CD14-positive monocyte (primary cell): ENCODE data around the gene C7orf25. TPM values are rescaled to one million over a fixed set of nuclear protein-coding genes. Genes with fewer than 3 reads are reported as not detected.

Experiments used
- DNase-seq, 3 donors: peaks; one replicate each; pipeline ENCODE4 v3.0.0-alpha.2; 2011 to 2022
- H2AFZ ChIP-seq: 2 replicates; pipeline ENCODE4 v1.6.0; 2012; ENCODE audit warnings: mild to moderate bottlenecking, low read depth, low read length, inconsistent platforms; ENCODE audit not compliant: insufficient read depth, poor library complexity, severe bottlenecking
- H3K27ac ChIP-seq, 2 donors: 1 replicate in 1 of 2; 2 replicates in 1 of 2; pipeline ENCODE4 v1.5.1; 2012 to 2013; ENCODE audit warnings: low read length in 2 of 2, control low read depth in 1 of 2, inconsistent platforms in 1 of 2, low read depth in 1 of 2, mild to moderate bottlenecking in 1 of 2
- H3K27me3 ChIP-seq, 2 donors: one replicate each; pipeline versions ENCODE4 v1.6.0 to v1.6.1; 2011 to 2013; ENCODE audit warnings: low read length in 2 of 2; ENCODE audit not compliant: control insufficient read depth in 2 of 2, insufficient read depth in 2 of 2
- H3K36me3 ChIP-seq, 2 donors: replicated peaks in 1 of 2; 1 replicate in 1 of 2; 2 replicates in 1 of 2; pipeline versions ENCODE4 v1.5.1 to v1.6.1; 2012 to 2013; ENCODE audit warnings: low read length in 2 of 2, control low read depth in 1 of 2, inconsistent platforms in 1 of 2, mild to moderate bottlenecking in 1 of 2; ENCODE audit not compliant: insufficient read depth in 2 of 2, control insufficient read depth in 1 of 2
- H3K4me1 ChIP-seq, 2 donors: 1 replicate in 1 of 2; 2 replicates in 1 of 2; pipeline versions ENCODE4 v1.5.1 to v1.6.1; 2012 to 2013; ENCODE audit warnings: low read length in 2 of 2, control low read depth in 1 of 2, inconsistent platforms in 1 of 2, mild to moderate bottlenecking in 1 of 2, moderate library complexity in 1 of 2; ENCODE audit not compliant: insufficient read depth in 2 of 2, control insufficient read depth in 1 of 2
- H3K4me2 ChIP-seq: replicated peaks from 2 replicates; pipeline ENCODE3; 2012; ENCODE audit warnings: low read length, moderate library complexity, mild to moderate bottlenecking; ENCODE audit not compliant: poor library complexity, severe bottlenecking; ENCODE audit errors: extremely low read depth
- H3K4me3 ChIP-seq, 3 experiments: fragments of 200-600 bp in 1 of 3; sonication (generic) in 1 of 3; replicated peaks in 1 of 3; 1 replicate in 2 of 3; 2 replicates in 1 of 3; pipeline ENCODE4 v1.5.1; 2011 to 2013; ENCODE audit warnings: low read length in 3 of 3, mild to moderate bottlenecking in 3 of 3, control low read depth in 2 of 3, low read depth in 2 of 3, inconsistent platforms in 1 of 3, moderate library complexity in 1 of 3
- H3K79me2 ChIP-seq: 2 replicates; pipeline ENCODE4 v1.6.0; 2012; ENCODE audit warnings: mild to moderate bottlenecking, control low read depth, inconsistent platforms, low read length, moderate library complexity; ENCODE audit not compliant: insufficient read depth
- H3K9ac ChIP-seq: 2 replicates; pipeline ENCODE4 v1.6.0; 2017; ENCODE audit warnings: low read length, mild to moderate bottlenecking; ENCODE audit not compliant: insufficient read depth, poor library complexity, severe bottlenecking
- H3K9me3 ChIP-seq, 2 donors: replicated peaks in 1 of 2; 1 replicate in 1 of 2; 2 replicates in 1 of 2; pipeline versions ENCODE4 v1.5.1 to v1.6.1; 2012 to 2013; ENCODE audit warnings: low read length in 2 of 2, control low read depth in 1 of 2; ENCODE audit not compliant: control insufficient read depth in 1 of 2, insufficient read depth in 1 of 2
- H4K20me1 ChIP-seq: 2 replicates; pipeline ENCODE4 v1.6.0; 2012; ENCODE audit warnings: mild to moderate bottlenecking, low read length, control low read depth, moderate library complexity; ENCODE audit not compliant: insufficient read depth
- H3K27ac Mint-ChIP-seq, 7 donors: one replicate each; pipeline ENCODE4 v1.8.0; 2020; ENCODE audit warnings: mild to moderate bottlenecking in 7 of 7, mixed read lengths in 7 of 7, moderate library complexity in 6 of 7, inconsistent platforms in 2 of 7
- H3K27me3 Mint-ChIP-seq, 3 donors: one replicate each; pipeline ENCODE4 v1.8.0; 2021 to 2022; ENCODE audit warnings: low read depth in 3 of 3, mild to moderate bottlenecking in 3 of 3, mixed read lengths in 3 of 3, moderate library complexity in 3 of 3, inconsistent platforms in 1 of 3
- H3K36me3 Mint-ChIP-seq, 2 donors: one replicate each; pipeline ENCODE4 v1.8.0; 2020; ENCODE audit warnings: mixed read lengths in 2 of 2, inconsistent platforms in 1 of 2, mild to moderate bottlenecking in 1 of 2
- H3K4me1 Mint-ChIP-seq: one replicate; pipeline ENCODE4 v1.8.0; 2020; ENCODE audit warnings: mild to moderate bottlenecking, mixed read lengths
- H3K4me3 Mint-ChIP-seq, 2 donors: one replicate each; pipeline ENCODE4 v1.8.0; 2020; ENCODE audit warnings: mild to moderate bottlenecking in 2 of 2, mixed read lengths in 2 of 2, moderate library complexity in 1 of 2
- H3K9me3 Mint-ChIP-seq, 7 donors: one replicate each; pipeline ENCODE4 v1.8.0; 2020 to 2022; ENCODE audit warnings: mixed read lengths in 7 of 7, mild to moderate bottlenecking in 6 of 7, moderate library complexity in 6 of 7, inconsistent platforms in 2 of 7
- CTCF ChIP-seq: fragments of 200-600 bp; IDR thresholded peaks from one replicate; pipeline ENCODE4 v1.8.0; 2022; ENCODE audit warnings: antibody characterized with exemption, mild to moderate bottlenecking
- WGBS: methylation state at CpG from one replicate; pipeline ENCODE4 v1.1.5; 2013; ENCODE audit warnings: missing lambda C conversion rate; ENCODE audit not compliant: insufficient coverage; 5-methylcytosine and 5-hydroxymethylcytosine counted together
- intact Hi-C, 2 donors: fragments of 100-400 bp; cut with micrococcal nuclease; formaldehyde crosslinking; loops; one replicate each; pipeline versions ENCODE4 v1.15.0 to v1.15.1; 2023
- polyA plus RNA-seq, 3 donors: library from polyadenylated mRNA; depleted of rRNA in 1 of 3; unstranded in 2 of 3; stranded (reverse) in 1 of 3; fragments of 300-500 nt in 2 of 3; fragments of >200 nt in 1 of 3; fragmentation: Illumina TruSeq in 2 of 3; gene quantifications; 1 replicate in 2 of 3; 2 replicates in 1 of 3; pipeline ENCODE4 v1.2.3, GENCODE V29; 2012 to 2021

The C7orf25 gene
- polyA plus RNA-seq, 3 donors = 0.96 to 2.6 (median 2.5) TPM

GRCh38 chr7:42869131-42870020 is 42.5 kb downstream of the C7orf25 start:
- Histone ChIP-seq H3K27ac (no peak overlapping the region), H3K4me3 (no peak overlapping the region), H3K9me3 (peaks cover 10 to 17% of the 10 kb centered on the region in 2 donors), H2AFZ (no peak overlapping the region), H3K36me3 (no peaks in the 10 kb centered on the region), H4K20me1 (no peaks in the 10 kb centered on the region), H3K9ac (no peak overlapping the region), H3K4me2 (no peak overlapping the region), H3K27me3 (no peaks in the 10 kb centered on the region), H3K79me2 (no peaks in the 10 kb centered on the region), H3K4me1 (no peaks in the 10 kb centered on the region)
- Mint-ChIP-seq H3K36me3 (no peaks in the 10 kb centered on the region), H3K27me3 (peaks cover 2 to 4% (median 3%) of the 10 kb centered on the region in 3 donors), H3K4me1 (peaks cover 12% of the 10 kb centered on the region), H3K27ac (no peak overlapping the region), H3K4me3 (no peak overlapping the region), H3K9me3 (peaks cover 12 to 27% (median 23%) of the 10 kb centered on the region in 7 donors)
- no peak for TF ChIP-seq CTCF
- 90% methylated on average over 5 of the region's 7 CpGs for WGBS
- intact Hi-C loops = no loop called here
- DNase-seq = no peak

GRCh38 chr7:42868480-42868879 is 43.4 kb downstream of the C7orf25 start:
- H3K9me3 ChIP-seq = peaks cover 13 to 17% of the 10 kb centered on the region in 2 donors
- H3K27me3 ChIP-seq = no peaks in the 10 kb centered on the region
- no peak overlapping the region for H3K9ac ChIP-seq
- H4K20me1 ChIP-seq = no peaks in the 10 kb centered on the region
- TF ChIP-seq CTCF = no peak
- Mint-ChIP-seq H3K9me3 (peaks cover 17 to 34% (median 31%) of the 10 kb centered on the region in 7 donors), H3K27me3 (peaks cover 2 to 4% (median 4%) of the 10 kb centered on the region in 3 donors), H3K4me3 (no peak overlapping the region), H3K27ac (no peak overlapping the region), H3K4me1 (peaks cover 12% of the 10 kb centered on the region), H3K36me3 (no peaks in the 10 kb centered on the region)
- intact Hi-C loops = no loop called here
- DNase-seq = no peak
- no peaks in the 10 kb centered on the region for H3K79me2 ChIP-seq
- H3K4me2 ChIP-seq = no peak overlapping the region
- H2AFZ ChIP-seq = no peak overlapping the region
- H3K4me3 ChIP-seq = no peak overlapping the region
- H3K4me1 ChIP-seq = no peaks in the 10 kb centered on the region
- no peak overlapping the region for H3K27ac ChIP-seq
- H3K36me3 ChIP-seq = no peaks in the 10 kb centered on the region
- WGBS = 86% methylated on average over 1 of the region's 1 CpG

Other genes starting within 250 kb of the C7orf25 start
- 100 to 1,000 TPM in 2 of 3 donors, 10 to 100 TPM in 1; 51.8 to 294 (median 283) TPM for gene PSMA2, start 20.1 kb upstream of the C7orf25 start, polyA plus RNA-seq
- 10 to 100 TPM; 23.4 to 49.6 (median 39.5) TPM for gene MRPL32, start 20.3 kb upstream of the C7orf25 start, polyA plus RNA-seq
- gene HECW1, start 200.6 kb upstream of the C7orf25 start, polyA plus RNA-seq = not detected